ENCODE results near the gene PLIN4.

The PLIN4 gene

GRCh38 chr19:4499855-4500254 is 18.4 kb downstream of the PLIN4 start:
- TF ChIP-seq CTBP1 (IDR thresholded peaks at IDR 0.05; ENCODE audit: borderline replicate concordance) (no peak), ELF4 (IDR thresholded peaks at IDR 0.05) (no peak), PKNOX1 (IDR thresholded peaks at IDR 0.05) (no peak), NFRKB (IDR thresholded peaks at IDR 0.05) (no peak)
- no peak for DNase-seq (ENCODE audit: extremely low spot score)
- ChIA-PET POLR2A (no interaction called here), CTCF (interaction anchor here (0.7 kb wide), 1 partner anchor 24 kb away, joined by 3 read pairs; no protein-coding TSS in a partner anchor)

GRCh38 chr19:4499318-4499717 is 19.0 kb downstream of the PLIN4 start:
- ChIA-PET POLR2A (no interaction called here), CTCF (no interaction called here)
- no peak for DNase-seq (ENCODE audit: extremely low spot score)
- TF ChIP-seq FOXK2 (IDR thresholded peaks at IDR 0.05) = no peak
- no peak for TF ChIP-seq LEF1 (IDR thresholded peaks at IDR 0.05; ENCODE audit: borderline replicate concordance)
- no peak for TF ChIP-seq HDGF (IDR thresholded peaks at IDR 0.05; ENCODE audit: borderline replicate concordance)
- no peak for TF ChIP-seq SP1 (IDR thresholded peaks at IDR 0.05)
- TF ChIP-seq BHLHE40 (IDR thresholded peaks at IDR 0.05; ENCODE audit: borderline replicate concordance) = no peak
- TF ChIP-seq ARNT (IDR thresholded peaks at IDR 0.05) = no peak
- no peak for TF ChIP-seq CTBP1 (IDR thresholded peaks at IDR 0.05; ENCODE audit: borderline replicate concordance)
- no peak for TF ChIP-seq L3MBTL2 (conservative IDR thresholded peaks at IDR 0.05)
- TF ChIP-seq FOXM1 (IDR thresholded peaks at IDR 0.05; ENCODE audit: borderline replicate concordance) = no peak

GRCh38 chr19:4498694-4499093 is 19.6 kb downstream of the PLIN4 start:
- no peak for DNase-seq (ENCODE audit: extremely low spot score)
- ChIA-PET POLR2A (no interaction called here), CTCF (no interaction called here)
- TF ChIP-seq L3MBTL2 (conservative IDR thresholded peaks at IDR 0.05) (no peak), NFRKB (IDR thresholded peaks at IDR 0.05) (no peak), ELF4 (IDR thresholded peaks at IDR 0.05) (no peak), ARNT (IDR thresholded peaks at IDR 0.05) (no peak), TARDBP (IDR thresholded peaks at IDR 0.05) (no peak), FOXA1 (IDR thresholded peaks at IDR 0.05) (no peak), SUZ12 (IDR thresholded peaks at IDR 0.05) (no peak), HDGF (IDR thresholded peaks at IDR 0.05; ENCODE audit: borderline replicate concordance) (no peak), ZNF384 (IDR thresholded peaks at IDR 0.05) (no peak), PKNOX1 (IDR thresholded peaks at IDR 0.05) (no peak), LEF1 (IDR thresholded peaks at IDR 0.05; ENCODE audit: borderline replicate concordance) (no peak), FOXM1 (IDR thresholded peaks at IDR 0.05; ENCODE audit: borderline replicate concordance) (no peak), CTBP1 (IDR thresholded peaks at IDR 0.05; ENCODE audit: borderline replicate concordance) (no peak), BHLHE40 (IDR thresholded peaks at IDR 0.05; ENCODE audit: borderline replicate concordance) (no peak), SP1 (IDR thresholded peaks at IDR 0.05) (no peak), FOXK2 (IDR thresholded peaks at IDR 0.05) (no peak)

GRCh38 chr19:4497770-4498389 is 20.4 kb downstream of the PLIN4 start:
- ChIA-PET CTCF (no interaction called here), POLR2A (no interaction called here)
- no peak for TF ChIP-seq SP1 (IDR thresholded peaks at IDR 0.05)
- no peak for TF ChIP-seq LEF1 (IDR thresholded peaks at IDR 0.05; ENCODE audit: borderline replicate concordance)
- TF ChIP-seq TARDBP (IDR thresholded peaks at IDR 0.05) = no peak
- no peak for TF ChIP-seq BHLHE40 (IDR thresholded peaks at IDR 0.05; ENCODE audit: borderline replicate concordance)
- DNase-seq (ENCODE audit: extremely low spot score) = no peak

- TF ChIP-seq NFRKB (IDR thresholded peaks at IDR 0.05) = no peak
- no peak for TF ChIP-seq FOXK2 (IDR thresholded peaks at IDR 0.05)
- no peak for TF ChIP-seq TARDBP (IDR thresholded peaks at IDR 0.05)
- no peak for TF ChIP-seq SUZ12 (IDR thresholded peaks at IDR 0.05)
- TF ChIP-seq LEF1 (IDR thresholded peaks at IDR 0.05; ENCODE audit: borderline replicate concordance) = no peak
- no peak for TF ChIP-seq SP1 (IDR thresholded peaks at IDR 0.05)
- no peak for TF ChIP-seq L3MBTL2 (conservative IDR thresholded peaks at IDR 0.05)
- TF ChIP-seq BHLHE40 (IDR thresholded peaks at IDR 0.05; ENCODE audit: borderline replicate concordance) = no peak
- no peak for TF ChIP-seq HDGF (IDR thresholded peaks at IDR 0.05; ENCODE audit: borderline replicate concordance)
- TF ChIP-seq ZNF384 (IDR thresholded peaks at IDR 0.05) = no peak
- TF ChIP-seq CTBP1 (IDR thresholded peaks at IDR 0.05; ENCODE audit: borderline replicate concordance) = no peak
- TF ChIP-seq PKNOX1 (IDR thresholded peaks at IDR 0.05) = no peak
- no peak for TF ChIP-seq ARNT (IDR thresholded peaks at IDR 0.05)
- TF ChIP-seq FOXA1 (IDR thresholded peaks at IDR 0.05) = no peak
- no peak for TF ChIP-seq FOXM1 (IDR thresholded peaks at IDR 0.05; ENCODE audit: borderline replicate concordance)
- TF ChIP-seq ELF4 (IDR thresholded peaks at IDR 0.05) = no peak
- POLR2A ChIA-PET = no interaction called here
- no peak for DNase-seq (ENCODE audit: extremely low spot score)
- CTCF ChIA-PET = no interaction called here
Measured at GRCh38 chr19:4496304-4496703, 22.0 kb downstream of the PLIN4 start.

- CTCF ChIA-PET = no interaction called here
- DNase-seq (ENCODE audit: extremely low spot score) = no peak
- POLR2A ChIA-PET = no interaction called here
- no peak for TF ChIP-seq PKNOX1 (IDR thresholded peaks at IDR 0.05)
- no peak for TF ChIP-seq NFRKB (IDR thresholded peaks at IDR 0.05)
- no peak for TF ChIP-seq CTBP1 (IDR thresholded peaks at IDR 0.05; ENCODE audit: borderline replicate concordance)
- no peak for TF ChIP-seq FOXA1 (IDR thresholded peaks at IDR 0.05)
- TF ChIP-seq FOXK2 (IDR thresholded peaks at IDR 0.05) = no peak
- TF ChIP-seq ELF4 (IDR thresholded peaks at IDR 0.05) = no peak
Measured at GRCh38 chr19:4495471-4495870, 22.8 kb downstream of the PLIN4 start.

Data from HEK293T (cell line).